NCI-H345 treated with DMSO at 0.1 percent for 48 hours (cell line): Measurements from ENCODE around the gene MAX.
"Not testable (repeated sequence)": the region's sequence is repeated elsewhere in the genome, so short reads cannot be mapped to it uniquely, and the experiment has no call there.

ENCODE experiments used
- DNase-seq: peaks from one replicate; lab custom pipeline; 2025; ENCODE audit not compliant: unreplicated experiment; lab: John Stamatoyannopoulos, UW

Gene MAX

GRCh38 chr14:65040666-65041433, 61.5 kb downstream of the MAX start:
- no peak for DNase-seq

- no peak for DNase-seq
Observed at GRCh38 chr14:65038966-65039365, 63.4 kb downstream of the MAX start.

GRCh38 chr14:65035049-65035448, 67.3 kb downstream of the MAX start:
- no peak for DNase-seq

GRCh38 chr14:65034021-65034420, 68.3 kb downstream of the MAX start:
- DNase-seq = no peak

DNA sequence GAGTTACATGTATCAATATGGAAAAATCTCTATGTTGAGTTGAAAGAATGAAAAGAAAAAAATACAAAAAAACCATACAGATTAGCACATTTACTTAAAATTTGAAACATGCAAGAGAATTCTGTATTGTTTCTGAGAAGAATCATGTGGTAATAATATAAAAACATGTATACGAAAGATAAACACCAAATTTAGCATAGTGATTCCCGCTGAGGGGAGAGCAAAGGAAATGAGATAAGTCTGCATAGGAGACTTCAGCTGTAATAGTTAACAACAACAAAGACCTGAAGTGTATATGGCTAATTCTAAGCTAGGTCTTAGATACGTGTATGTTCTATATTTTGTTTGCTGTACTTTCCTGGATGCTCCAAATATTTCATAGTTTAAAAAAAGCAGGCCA, 69.1 kb downstream of the MAX start:
- no peak for DNase-seq

DNA sequence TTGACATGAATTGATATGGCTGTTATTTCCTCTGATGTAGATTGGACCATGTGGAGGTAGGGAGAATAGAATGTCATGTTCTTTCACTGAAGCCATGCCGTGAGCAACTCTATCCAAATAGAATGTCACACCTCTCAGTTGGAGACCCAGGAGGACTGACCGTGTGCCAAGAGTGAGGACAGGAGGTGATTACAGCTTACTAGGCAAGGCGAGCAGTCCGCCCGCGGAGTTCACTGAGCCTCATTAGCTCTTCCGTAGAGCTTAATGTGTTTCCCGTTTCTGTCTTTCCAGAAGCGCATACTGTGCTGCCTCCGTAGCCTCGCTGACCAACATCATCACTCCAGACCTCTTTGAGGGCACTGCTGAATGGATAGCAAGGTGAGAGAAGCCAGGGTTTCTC, 70.0 kb downstream of the MAX start:
- DNase-seq = no peak

DNA sequence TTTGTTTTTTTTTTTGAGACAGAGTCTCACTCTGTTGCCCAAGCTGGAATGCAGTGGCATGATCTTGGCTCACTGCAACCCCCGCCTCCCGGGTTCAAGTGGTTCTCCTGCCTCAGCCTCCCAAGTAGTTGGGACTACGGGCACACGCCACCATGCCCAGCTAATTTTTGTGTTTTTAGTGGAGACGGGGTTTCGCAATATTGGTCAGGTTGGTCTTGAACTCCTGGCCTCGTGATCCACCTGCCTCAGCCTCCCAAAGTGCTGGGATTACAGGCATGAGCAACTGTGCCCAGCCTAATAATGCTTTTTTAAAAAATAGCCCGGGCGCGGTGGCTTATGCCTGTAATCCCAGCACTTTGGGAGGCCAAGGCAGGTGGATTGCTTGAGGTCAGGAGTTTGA, 71.0 kb downstream of the MAX start:
- not testable (repeated sequence) for DNase-seq

GRCh38 chr14:65028937-65029336, 73.4 kb downstream of the MAX start:
- DNase-seq = no peak

GRCh38 chr14:65027127-65027799, 75.1 kb downstream of the MAX start:
- no peak for DNase-seq

- DNase-seq = no peak
Observed at GRCh38 chr14:65026526-65026925, 75.8 kb downstream of the MAX start.

- no peak for DNase-seq
Observed at GRCh38 chr14:65025818-65026217, 76.5 kb downstream of the MAX start.
